Measurements from ENCODE around the gene SPAG6.

Gene SPAG6

DNA sequence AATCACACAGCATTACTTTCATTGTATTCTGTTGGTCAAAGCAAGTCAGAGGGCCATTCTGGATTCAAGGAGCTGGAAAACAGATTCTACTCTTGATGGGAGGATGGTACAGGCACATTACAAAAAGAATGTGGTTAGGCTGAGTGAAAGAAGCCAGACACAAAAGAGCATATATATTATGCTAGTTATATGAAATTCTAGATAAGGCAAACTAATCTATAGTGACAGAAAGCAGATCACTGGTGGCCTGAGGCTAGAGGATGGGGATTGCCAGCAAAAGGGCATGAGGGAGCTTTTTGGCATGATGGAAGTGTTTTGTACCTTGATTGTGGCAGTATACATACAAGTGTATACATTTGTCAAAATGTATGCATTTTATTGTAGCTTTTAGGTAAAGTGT, 96.8 kb downstream of the SPAG6 start:
- POLR2A ChIA-PET (ENCODE audit: low non-redundant PET) = no interaction called here

DNA sequence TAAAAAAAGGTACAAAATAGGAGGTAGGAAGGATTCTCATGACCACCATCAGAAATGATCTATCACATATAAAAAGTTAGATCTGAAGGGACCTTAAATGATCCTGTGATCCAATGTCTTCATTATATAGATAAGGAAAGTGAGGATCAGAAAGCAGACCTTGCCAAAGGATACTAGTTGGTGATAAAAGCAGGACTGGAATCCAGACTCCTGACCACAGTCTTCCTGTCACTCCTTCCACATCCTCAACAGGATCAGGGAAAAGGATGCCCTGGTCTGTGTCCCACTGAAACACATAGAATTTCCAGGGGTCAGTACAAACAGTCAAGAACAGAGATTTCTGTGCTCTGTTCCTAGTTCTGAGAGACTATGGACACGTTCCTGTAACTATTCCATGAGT, 97.2 kb downstream of the SPAG6 start:
- TF ChIP-seq, protein P1, sequence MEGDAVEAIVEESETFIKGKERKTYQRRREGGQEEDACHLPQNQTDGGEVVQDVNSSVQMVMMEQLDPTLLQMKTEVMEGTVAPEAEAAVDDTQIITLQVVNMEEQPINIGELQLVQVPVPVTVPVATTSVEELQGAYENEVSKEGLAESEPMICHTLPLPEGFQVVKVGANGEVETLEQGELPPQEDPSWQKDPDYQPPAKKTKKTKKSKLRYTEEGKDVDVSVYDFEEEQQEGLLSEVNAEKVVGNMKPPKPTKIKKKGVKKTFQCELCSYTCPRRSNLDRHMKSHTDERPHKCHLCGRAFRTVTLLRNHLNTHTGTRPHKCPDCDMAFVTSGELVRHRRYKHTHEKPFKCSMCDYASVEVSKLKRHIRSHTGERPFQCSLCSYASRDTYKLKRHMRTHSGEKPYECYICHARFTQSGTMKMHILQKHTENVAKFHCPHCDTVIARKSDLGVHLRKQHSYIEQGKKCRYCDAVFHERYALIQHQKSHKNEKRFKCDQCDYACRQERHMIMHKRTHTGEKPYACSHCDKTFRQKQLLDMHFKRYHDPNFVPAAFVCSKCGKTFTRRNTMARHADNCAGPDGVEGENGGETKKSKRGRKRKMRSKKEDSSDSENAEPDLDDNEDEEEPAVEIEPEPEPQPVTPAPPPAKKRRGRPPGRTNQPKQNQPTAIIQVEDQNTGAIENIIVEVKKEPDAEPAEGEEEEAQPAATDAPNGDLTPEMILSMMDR (conservative IDR thresholded peaks at IDR 0.05; ENCODE audit: low read depth) = no peak
- ChIA-PET CTCF (no interaction called here), POLR2A (ENCODE audit: low non-redundant PET) (no interaction called here)
- H3K27ac ChIP-seq = no peak overlapping the region
- no peak for DNase-seq (ENCODE audit: low spot score)

More for the DNA sequence above, 96.8 kb downstream of the SPAG6 start:
- no peak overlapping the region for H3K27ac ChIP-seq
- DNase-seq (ENCODE audit: low spot score) = no peak
- TF ChIP-seq, protein P1 (conservative IDR thresholded peaks at IDR 0.05; ENCODE audit: low read depth) = no peak
- CTCF ChIA-PET = no interaction called here

DNA sequence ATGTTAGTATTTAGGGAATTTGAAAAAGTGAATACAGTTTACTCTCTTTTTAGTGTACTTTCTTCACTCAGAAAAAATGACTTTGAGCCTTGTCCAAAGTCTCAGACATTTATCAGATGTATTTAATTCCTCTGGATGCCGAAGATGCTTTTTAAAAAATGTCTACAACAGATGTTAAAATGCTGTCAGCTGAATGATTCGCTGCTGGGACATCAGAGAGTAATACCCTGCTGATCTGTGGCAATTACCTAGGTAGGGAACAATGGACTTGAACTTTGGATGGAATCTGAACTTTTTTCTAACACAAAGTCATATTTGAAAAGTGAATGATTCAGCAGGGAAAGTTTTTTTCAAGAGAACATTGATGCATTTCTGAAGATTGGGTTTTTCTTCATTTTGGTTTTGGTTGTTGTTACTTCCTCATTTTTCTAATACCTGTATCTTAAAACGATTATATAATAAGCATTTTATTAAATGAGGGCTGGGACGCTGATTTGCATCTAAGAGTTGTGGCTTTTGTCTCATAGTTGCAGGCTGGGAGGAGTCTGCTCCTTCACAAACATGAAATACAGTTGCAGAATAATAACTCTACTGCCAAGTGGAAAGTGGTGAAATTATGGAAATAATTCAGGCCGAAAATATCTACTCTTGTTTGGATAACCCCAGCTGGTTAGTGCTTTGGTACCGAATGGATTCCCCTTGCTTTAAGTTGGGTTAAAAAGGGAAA, 98.0 kb downstream of the SPAG6 start:
- no peak for DNase-seq (ENCODE audit: low spot score)
- CTCF ChIA-PET = no interaction called here
- TF ChIP-seq, protein P1 (conservative IDR thresholded peaks at IDR 0.05; ENCODE audit: low read depth) = no peak
- no peak overlapping the region for H3K27ac ChIP-seq
- POLR2A ChIA-PET (ENCODE audit: low non-redundant PET) = no interaction called here

DNA sequence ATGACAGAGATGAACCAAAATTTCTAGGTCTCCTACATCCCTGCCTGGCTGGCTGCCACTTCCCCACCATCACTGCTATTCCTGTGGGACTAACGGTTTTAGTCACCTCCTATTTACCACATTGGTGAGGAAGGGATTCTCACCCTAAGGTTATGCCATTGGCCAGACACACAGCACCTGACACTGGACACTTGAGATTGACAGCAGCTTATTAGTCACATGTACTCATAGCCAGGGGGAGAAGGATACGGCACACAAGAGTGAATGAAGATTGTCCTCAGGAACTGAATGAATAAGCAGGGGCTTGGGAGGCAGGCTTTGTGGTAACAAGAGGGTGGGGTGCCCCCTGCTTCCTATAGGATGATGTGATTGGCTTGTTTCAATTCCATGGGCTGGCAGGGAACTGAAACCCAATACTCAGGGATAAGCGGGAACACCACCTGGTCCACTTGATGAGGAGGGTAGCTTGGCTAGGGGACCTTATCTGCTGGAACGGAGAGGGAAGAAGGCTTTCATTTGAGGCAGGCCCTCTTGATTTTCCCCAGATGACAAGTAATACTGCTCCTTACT, 99.0 kb downstream of the SPAG6 start:
- no peak overlapping the region for H3K27ac ChIP-seq
- ChIA-PET POLR2A (ENCODE audit: low non-redundant PET) (no interaction called here), CTCF (interaction anchor here (0.7 kb wide), 1 partner anchor 99 kb away, joined by 4 read pairs; the partner anchor contains the start of gene SPAG6)
- TF ChIP-seq, protein P1 (conservative IDR thresholded peaks at IDR 0.05; ENCODE audit: low read depth) = no peak
- no peak for DNase-seq (ENCODE audit: low spot score)

DNA sequence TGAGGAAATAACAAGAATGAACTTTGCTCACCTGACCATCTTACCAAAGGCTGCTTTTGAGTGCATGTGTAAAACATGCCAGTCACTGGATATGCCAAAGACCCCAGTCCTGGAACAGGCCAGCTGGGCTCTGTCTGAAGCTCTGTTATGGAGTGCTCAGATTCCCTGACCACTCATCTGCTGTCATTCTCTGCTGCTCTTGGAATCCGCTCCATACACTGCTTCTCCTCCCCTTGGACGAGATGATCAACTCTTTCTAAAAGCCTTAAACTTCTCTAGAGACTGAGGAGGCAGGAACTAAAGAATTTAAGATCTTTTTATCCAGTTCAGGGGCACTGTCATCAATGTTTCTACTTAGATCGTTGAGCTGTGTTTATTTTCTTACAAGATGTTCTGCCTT, 100.2 kb downstream of the SPAG6 start:
- CTCF ChIA-PET = no interaction called here
- TF ChIP-seq, protein P1 (conservative IDR thresholded peaks at IDR 0.05; ENCODE audit: low read depth) = no peak
- no peak overlapping the region for H3K27ac ChIP-seq
- POLR2A ChIA-PET (ENCODE audit: low non-redundant PET) = no interaction called here
- no peak for DNase-seq (ENCODE audit: low spot score)

DNA sequence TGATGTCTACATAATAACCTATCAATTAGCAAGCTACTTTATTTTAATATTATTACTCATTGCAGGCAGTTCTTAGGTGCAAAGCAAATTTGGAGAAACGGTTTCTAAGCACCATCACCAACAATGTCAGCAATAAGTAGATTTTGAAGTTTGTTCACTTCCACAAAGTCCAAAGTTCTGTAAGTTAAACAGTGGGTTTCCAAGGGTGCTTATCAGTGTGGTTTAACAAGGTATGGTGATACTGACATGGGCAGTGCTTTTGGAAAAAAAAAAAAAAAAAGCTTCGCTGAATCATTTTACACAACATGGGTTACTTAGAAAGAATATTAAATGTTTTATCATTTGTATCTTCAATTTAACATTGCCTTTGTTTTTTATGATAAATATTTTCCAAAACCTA, 101.8 kb downstream of the SPAG6 start:
- CTCF ChIA-PET = interaction anchor here (0.5 to 0.6 kb wide), 3 partner anchors 32 to 1512 kb away, joined by 3 to 4 read pairs (median 3); no protein-coding TSS in a partner anchor
- no peak for DNase-seq (ENCODE audit: low spot score)
- no peak overlapping the region for H3K27ac ChIP-seq
- POLR2A ChIA-PET (ENCODE audit: low non-redundant PET) = no interaction called here
- TF ChIP-seq, protein P1 (conservative IDR thresholded peaks at IDR 0.05; ENCODE audit: low read depth) = no peak

Data from RWPE1 (cell line).